HPDE6-E6E7 (cell line): ENCODE measurements around the gene RFPL1.

ENCODE experiments used
- DNase-seq: peaks from one replicate; pipeline ENCODE4 v3.0.0; 2011; ENCODE audit warnings: missing footprints; ENCODE audit errors: extremely low spot score

RFPL1 gene

DNA sequence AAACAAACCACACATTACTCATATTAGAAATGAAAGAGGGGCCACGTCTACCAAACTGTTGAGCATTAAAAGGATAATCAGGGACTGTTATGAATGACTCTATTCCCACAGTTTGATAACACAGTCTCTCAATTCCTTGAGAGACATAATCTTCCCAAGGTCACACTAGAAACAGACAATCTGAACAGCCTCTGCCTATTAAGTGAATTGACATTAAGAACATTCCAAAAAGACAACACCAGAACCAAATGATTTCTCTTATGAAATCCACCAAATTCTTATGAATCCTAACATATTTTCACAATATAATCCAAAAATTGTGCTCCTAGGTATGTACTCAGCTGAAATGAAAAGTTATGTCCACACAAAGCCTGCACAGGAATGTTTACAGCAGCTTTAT lies 4.6 kb downstream of the RFPL1 start:
- no peak for DNase-seq

GRCh38 chr22:29443452-29443851 lies 5.1 kb downstream of the RFPL1 start:
- DNase-seq, result no peak

DNA sequence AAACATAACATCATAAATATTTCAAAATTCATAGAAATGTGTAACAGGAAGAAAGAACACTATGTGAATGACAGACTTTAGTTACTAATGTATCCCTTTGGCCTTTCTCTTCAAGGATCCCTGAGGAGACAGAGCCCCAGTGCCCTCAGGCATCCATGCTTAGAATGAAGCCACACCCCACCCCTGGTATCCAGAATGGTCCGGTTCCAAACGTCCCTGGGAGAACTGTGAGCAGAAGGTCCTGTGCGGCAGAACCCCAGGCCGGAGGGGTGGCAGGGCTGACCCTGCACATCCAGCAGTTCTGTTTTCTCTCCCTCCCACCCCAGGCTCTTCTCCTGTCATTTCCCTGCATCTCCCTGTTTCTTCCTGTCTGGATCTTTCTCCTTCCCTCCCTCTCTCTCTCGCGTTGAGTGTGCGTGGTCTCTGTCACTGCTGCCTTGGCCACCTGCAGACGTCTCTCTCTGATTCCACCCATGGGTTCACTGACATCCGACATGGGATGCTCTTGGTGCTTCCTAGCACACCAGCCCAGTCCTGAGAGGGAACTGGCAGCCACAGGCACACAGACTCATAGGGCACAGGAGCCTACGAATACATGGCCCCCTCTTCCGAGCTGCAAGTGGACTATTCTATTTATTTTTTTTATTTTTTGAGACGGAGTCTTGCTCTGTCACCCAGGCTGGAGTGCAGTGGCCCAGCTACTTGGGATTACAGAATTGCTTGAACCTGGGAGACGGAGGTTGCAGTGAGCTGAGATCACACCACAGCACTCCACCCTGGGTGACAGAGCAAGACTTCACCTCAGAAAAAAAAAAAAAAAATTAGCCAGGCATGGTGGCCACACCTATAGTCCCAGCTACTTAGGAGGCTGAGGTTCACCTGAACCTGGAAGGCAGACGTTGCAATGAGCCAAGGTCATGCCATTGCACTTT lies 5.7 kb downstream of the RFPL1 start:
- no peak for DNase-seq

GRCh38 chr22:29445508-29445907 lies 7.1 kb downstream of the RFPL1 start:
- DNase-seq, result no peak

GRCh38 chr22:29447906-29448305 lies 9.5 kb downstream of the RFPL1 start:
- DNase-seq, result no peak

- DNase-seq, result no peak
Observed at GRCh38 chr22:29449296-29449875, 11.0 kb downstream of the RFPL1 start.

- DNase-seq, result no peak
Observed at GRCh38 chr22:29450222-29450621, 11.8 kb downstream of the RFPL1 start.

- DNase-seq, result no peak
Observed at GRCh38 chr22:29451863-29452262, 13.5 kb downstream of the RFPL1 start.

DNA sequence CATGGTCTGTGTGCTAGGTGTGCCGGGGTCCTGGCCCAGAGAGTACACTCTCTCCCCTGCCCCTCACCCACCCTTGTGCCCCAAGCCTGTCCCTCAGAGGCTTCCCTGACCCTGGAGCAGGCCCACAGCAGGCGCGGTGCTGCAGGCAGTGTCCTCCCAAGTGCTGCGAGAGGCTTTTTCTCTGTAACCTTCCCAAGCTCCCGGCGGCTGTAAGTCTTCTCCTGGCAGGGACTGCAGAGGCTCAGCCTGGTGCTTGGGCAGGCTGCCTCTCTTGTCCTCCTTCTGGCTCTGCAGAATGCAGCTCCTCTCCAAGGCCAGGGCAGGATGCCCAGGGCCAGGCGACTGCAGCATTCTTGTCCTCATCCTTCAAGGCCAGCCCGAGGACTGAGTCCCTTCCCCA lies 15.9 kb downstream of the RFPL1 start:
- no peak for DNase-seq

DNA sequence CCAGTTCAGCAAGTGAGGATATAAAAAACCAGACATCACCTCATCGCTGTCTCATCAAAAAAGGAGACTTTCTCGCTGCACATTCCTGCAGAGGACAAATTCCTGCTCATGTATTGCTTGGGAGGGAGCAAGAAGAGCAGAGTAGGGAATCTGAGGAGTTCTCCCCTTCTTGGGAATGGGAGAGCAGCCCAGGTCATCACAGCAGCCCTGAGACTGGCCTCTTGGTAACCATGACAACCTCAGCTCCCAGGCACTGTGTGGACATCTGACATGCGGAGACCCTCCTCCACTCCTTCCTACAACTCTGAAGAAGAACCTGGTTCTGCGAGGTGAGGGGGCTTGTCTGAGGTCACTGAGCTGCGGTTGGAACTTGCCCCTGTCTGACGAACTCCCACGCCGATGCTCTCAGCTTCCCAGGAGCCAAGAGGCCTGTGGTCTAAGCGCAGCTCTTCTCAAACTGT lies 17.9 kb downstream of the RFPL1 start:
- no peak for DNase-seq

- DNase-seq, result peak; percentile 70
Observed at GRCh38 chr22:29457730-29458129, 19.3 kb downstream of the RFPL1 start.

- DNase-seq, result no peak
Observed at GRCh38 chr22:29458551-29458950, 20.2 kb downstream of the RFPL1 start.

GRCh38 chr22:29459773-29460172 lies 21.4 kb downstream of the RFPL1 start:
- no peak for DNase-seq

GRCh38 chr22:29461263-29461662 lies 22.9 kb downstream of the RFPL1 start:
- DNase-seq, result no peak

DNA sequence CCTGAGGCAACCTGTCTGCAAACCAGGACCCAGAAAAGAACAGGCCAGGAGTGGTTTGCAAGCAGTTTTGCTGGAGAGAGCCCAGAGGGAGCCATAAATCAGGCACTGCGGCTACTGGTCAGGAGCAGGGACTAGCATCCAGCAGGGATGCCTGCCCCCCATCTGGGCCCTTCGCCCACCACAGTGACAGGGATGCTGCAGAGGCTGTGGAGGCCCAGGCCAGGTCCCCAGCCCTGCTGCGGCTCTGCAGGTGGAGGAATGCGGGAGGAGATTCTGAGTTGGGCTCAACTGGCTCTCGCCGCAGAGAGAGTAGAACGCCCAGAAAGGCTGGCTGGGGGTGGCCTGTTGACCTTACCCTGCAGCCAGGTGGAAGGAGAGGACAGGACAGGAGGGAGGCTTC lies 25.2 kb downstream of the RFPL1 start:
- no peak for DNase-seq

GRCh38 chr22:29464581-29464980 lies 26.2 kb downstream of the RFPL1 start:
- DNase-seq, result no peak

- DNase-seq, result no peak
Observed at GRCh38 chr22:29469755-29470154, 31.4 kb downstream of the RFPL1 start.

- no peak for DNase-seq
Observed at GRCh38 chr22:29470159-29470855, 31.9 kb downstream of the RFPL1 start.

GRCh38 chr22:29473001-29473400 lies 34.6 kb downstream of the RFPL1 start:
- DNase-seq, result no peak

DNA sequence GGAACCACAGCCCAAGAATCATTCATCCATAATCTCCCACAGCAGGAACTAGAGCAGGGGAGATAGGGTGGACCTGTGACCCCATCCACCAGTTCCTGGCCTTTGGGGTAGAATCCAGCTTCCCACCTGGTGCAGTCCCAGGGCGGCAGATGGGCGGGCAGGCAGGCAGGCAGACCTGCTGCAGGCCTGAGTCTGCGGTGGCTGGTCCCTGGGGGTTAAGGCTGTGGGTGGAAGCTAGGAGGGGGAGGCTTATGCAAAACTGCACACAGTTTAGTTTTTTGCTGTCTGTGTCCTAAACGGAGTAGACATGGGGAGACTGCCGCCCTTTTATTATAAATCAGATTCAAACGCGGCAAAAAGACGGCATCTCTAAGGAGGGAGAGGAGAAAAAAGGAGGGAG lies 37.2 kb downstream of the RFPL1 start:
- DNase-seq, result no peak

- no peak for DNase-seq
Observed at GRCh38 chr22:29476116-29476515, 37.7 kb downstream of the RFPL1 start.

GRCh38 chr22:29477723-29478318 lies 39.4 kb downstream of the RFPL1 start:
- no peak for DNase-seq
